ENCODE results near the gene ACTR5.
"Not testable (repeated sequence)": the region's sequence is repeated elsewhere in the genome, so short reads cannot be mapped to it uniquely, and the experiment has no call there.

ACTR5 gene

DNA sequence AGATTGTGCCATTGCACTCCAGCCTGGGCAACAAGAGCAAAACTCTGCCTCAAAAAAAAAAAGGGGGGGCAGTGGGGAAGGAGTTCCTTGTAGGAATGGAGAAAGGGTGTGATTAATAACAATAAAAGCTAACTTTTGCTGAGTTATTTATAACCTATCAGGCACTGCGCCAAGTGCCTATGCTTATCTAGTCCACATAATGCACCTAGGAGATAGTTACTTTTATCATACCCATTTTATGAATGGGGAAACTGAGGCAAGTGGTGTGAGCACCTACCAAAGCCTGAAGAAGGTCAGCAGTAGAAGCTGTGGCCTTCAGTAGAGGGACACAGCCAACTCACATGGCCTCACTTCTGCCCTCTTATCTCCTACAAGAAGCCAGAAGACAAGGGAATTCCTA, 43.7 kb downstream of the ACTR5 start:
- Histone ChIP-seq H3K9ac (ENCODE audit: low read depth, low read length) (no peak overlapping the region), H3K4me1 (ENCODE audit: insufficient read depth, low read length) (no peaks in the 10 kb centered on the region; the same call in 1 of the 2 replicates), H3K36me3 (ENCODE audit: insufficient read depth, low read length) (no peaks in the 10 kb centered on the region), H3K9me3 (ENCODE audit: control insufficient read depth, insufficient read depth, low read length) (no peaks in the 10 kb centered on the region)

DNA sequence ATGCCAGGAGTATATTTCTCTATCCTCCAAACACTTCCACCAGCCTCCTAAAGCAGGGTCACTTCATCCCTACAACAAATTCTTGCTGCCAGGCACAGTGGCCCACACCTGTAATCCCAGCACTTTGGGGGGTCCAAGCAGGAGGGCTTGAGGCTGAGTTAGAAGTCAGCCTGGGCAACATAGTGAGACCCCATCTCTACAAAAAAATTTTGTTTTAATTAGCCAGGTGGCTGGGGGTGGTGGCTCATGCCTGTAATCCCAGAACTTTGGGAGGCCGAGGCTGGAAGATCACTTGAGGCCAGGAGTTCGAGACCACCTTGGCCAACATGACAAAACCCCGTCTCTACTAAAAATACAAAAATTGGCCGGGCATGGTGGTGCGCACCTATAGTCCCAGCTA, 45.8 kb downstream of the ACTR5 start:
- not testable (repeated sequence) for H3K4me1 ChIP-seq (ENCODE audit: insufficient read depth, low read length); H3K9me3 ChIP-seq (ENCODE audit: control insufficient read depth, insufficient read depth, low read length); H3K36me3 ChIP-seq (ENCODE audit: insufficient read depth, low read length); H3K9ac ChIP-seq (ENCODE audit: low read depth, low read length)

DNA sequence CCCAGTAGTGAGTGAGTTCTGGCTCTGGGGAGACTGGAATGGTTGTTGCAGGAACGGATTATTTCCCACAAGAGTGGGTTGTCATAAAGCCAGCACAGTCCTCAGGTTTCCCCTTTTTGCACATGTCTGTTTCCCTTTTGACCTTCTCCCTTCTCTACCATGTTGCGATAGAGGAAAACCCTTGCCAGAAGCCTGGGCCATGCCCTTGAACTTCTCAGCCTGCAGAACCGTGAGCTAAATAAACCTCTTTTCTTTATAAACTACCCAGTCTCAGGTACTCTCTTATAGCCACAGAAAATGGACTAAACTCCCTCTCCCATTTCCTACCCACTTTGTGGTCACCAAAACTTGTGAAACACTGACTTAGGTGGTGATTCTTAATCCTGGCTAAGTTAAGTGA, 50.0 kb downstream of the ACTR5 start:
- H3K9ac ChIP-seq (ENCODE audit: low read depth, low read length): no peak overlapping the region
- H3K36me3 ChIP-seq (ENCODE audit: insufficient read depth, low read length): no peaks in the 10 kb centered on the region
- no peaks in the 10 kb centered on the region for H3K9me3 ChIP-seq (ENCODE audit: control insufficient read depth, insufficient read depth, low read length)
- H3K4me1 ChIP-seq (ENCODE audit: insufficient read depth, low read length): no peaks in the 10 kb centered on the region

DNA sequence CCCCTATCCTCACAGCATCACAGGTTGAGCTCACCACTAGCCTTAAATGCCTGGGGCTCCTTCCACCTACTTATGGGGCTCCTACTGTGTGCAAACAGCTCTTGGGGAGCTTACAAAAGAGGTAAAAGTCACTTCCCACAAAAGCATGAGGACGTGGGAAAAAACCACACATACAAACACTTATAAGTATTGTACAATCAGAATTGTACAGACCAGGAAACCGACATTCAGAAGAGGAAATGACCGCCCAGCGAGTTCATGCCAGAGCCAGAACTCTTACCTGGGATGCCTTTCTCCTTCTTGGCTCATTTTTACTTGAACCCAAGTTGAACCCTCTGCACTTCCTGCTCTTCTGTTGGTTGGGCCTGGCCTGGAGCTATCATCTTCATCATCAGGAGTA, 50.9 kb downstream of the ACTR5 start:
- Histone ChIP-seq H3K36me3 (ENCODE audit: insufficient read depth, low read length) (no peaks in the 10 kb centered on the region), H3K9me3 (ENCODE audit: control insufficient read depth, insufficient read depth, low read length) (no peaks in the 10 kb centered on the region), H3K9ac (ENCODE audit: low read depth, low read length) (no peak overlapping the region), H3K4me1 (ENCODE audit: insufficient read depth, low read length) (peaks cover 7% of the 10 kb centered on the region)

DNA sequence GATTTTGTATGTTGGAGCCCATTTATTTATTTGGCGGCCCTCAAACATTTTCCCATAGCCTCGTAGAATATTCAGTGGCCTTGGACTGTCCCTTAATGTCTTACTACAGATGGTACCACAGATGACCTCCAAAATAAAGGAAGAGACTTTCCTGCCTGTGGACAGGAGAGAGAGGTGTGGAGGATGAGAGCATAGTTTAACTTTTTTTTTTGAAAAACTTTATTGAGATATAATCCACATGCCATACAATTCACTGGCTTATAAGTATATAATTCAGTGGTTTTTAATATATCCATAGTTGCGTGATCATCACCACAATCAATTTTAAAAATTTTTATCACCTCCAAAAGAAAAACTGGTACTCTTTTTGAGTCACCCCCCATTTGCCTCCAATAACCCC, 52.6 kb downstream of the ACTR5 start:
- Histone ChIP-seq H3K4me1 (ENCODE audit: insufficient read depth, low read length) (peaks cover 10% of the 10 kb centered on the region), H3K9me3 (ENCODE audit: control insufficient read depth, insufficient read depth, low read length) (no peaks in the 10 kb centered on the region), H3K9ac (ENCODE audit: low read depth, low read length) (no peak overlapping the region), H3K36me3 (ENCODE audit: insufficient read depth, low read length) (no peaks in the 10 kb centered on the region)

DNA sequence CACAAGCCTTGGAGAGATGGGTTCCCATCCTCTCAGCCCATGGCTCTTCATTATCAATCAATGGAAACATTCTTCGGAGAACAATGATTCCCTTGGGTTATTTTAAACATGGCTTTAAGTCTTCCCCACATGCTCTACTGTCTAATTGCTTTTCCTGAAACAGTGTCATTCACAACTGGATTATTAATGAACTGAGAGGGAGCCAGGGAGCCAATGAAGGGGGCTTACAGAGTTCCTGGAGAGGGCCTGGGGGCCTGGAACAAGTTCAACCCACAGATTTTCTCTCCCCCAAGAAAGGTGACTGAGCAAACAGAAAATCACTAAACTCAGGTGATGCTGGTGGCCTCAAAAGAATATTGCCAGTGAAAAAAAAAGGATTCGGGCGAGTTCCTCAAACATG, 56.0 kb downstream of the ACTR5 start:
- Histone ChIP-seq H3K9me3 (ENCODE audit: control insufficient read depth, insufficient read depth, low read length) (no peaks in the 10 kb centered on the region), H3K9ac (ENCODE audit: low read depth, low read length) (no peak overlapping the region; the same call in 1 of the 2 replicates), H3K4me1 (ENCODE audit: insufficient read depth, low read length) (peaks cover 16% of the 10 kb centered on the region), H3K36me3 (ENCODE audit: insufficient read depth, low read length) (no peaks in the 10 kb centered on the region)

DNA sequence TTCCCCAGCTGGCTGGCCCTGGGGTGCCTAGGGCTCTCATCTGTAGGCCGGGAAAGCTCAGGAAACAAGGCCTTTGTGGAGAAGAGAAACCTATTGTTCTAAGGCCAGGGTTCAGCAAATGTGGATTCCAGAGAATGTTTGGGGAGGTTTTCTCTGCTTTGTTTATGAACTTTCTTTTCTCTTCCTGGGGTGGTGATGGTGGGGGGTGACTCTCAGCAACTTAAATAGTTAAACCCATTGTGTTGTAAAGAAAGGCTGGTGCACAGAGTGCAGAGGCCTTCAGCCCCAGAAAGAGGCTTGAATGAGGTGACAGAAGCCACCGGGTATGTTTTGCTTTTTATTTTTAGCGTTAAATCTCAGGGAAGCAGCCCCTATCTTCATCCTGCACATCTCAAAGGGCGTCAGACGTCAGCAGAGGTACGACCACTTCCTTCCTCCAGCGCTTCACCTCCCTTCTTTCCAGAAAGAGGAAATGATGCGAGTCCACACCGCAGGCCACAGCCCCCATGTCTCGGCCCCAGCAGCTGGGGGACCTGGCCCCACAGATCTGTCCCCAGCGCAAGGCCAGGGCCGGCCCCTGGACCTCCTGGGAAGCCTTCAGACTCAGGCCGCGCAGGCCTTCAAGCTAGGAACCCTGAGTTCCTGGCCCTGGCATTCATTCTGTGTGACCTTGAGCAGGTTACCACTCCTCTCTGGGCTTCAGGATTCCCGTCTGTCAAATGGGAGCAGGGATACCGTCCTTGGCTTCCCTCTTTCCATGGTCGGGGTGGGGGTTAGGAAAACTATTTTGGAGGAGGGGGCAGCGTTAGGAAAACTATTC, 56.6 kb downstream of the ACTR5 start:
- H3K9ac ChIP-seq (ENCODE audit: low read depth, low read length): peak overlapping the region; percentile 81
- H3K36me3 ChIP-seq (ENCODE audit: insufficient read depth, low read length): no peaks in the 10 kb centered on the region
- H3K9me3 ChIP-seq (ENCODE audit: control insufficient read depth, insufficient read depth, low read length): no peaks in the 10 kb centered on the region
- peaks cover 18% of the 10 kb centered on the region for H3K4me1 ChIP-seq (ENCODE audit: insufficient read depth, low read length)

DNA sequence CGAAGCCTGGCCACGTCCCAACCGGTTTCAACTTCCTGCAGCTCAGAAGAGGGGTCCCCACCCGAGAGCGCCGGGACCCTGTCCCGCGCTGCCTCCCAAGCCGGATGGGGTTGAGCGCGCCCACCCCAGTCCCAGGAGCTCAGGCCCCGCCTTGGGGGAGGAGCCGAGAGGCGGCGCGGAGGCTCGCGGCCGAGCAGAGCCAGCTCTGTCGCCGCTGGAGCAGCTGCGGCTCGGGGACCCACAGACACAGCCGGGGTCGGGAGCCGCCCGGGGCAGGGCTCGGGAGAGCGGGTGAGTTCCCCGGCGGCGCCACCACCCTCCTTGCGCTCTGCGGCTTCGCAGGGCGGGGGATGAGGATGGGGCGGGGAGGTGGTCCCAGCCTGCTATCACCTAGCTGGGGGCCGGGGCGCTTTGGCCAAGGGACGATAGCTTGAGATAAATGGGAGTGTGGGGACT, 57.3 kb downstream of the ACTR5 start, which contains the start of gene PPP1R16B:
TSS of gene PPP1R16B (plus strand) at position 196 of the 456 bp plus-strand sequence. CDS start 30,229 bp downstream, outside the sequence.
- peak within 1 kb of the TSS; percentile 81 for H3K9ac ChIP-seq (ENCODE audit: low read depth, low read length)
- H3K36me3 ChIP-seq (ENCODE audit: insufficient read depth, low read length): no peaks in the 10 kb centered on the region
- no peaks in the 10 kb centered on the region for H3K9me3 ChIP-seq (ENCODE audit: control insufficient read depth, insufficient read depth, low read length)
- peaks cover 18% of the 10 kb centered on the region for H3K4me1 ChIP-seq (ENCODE audit: insufficient read depth, low read length)

DNA sequence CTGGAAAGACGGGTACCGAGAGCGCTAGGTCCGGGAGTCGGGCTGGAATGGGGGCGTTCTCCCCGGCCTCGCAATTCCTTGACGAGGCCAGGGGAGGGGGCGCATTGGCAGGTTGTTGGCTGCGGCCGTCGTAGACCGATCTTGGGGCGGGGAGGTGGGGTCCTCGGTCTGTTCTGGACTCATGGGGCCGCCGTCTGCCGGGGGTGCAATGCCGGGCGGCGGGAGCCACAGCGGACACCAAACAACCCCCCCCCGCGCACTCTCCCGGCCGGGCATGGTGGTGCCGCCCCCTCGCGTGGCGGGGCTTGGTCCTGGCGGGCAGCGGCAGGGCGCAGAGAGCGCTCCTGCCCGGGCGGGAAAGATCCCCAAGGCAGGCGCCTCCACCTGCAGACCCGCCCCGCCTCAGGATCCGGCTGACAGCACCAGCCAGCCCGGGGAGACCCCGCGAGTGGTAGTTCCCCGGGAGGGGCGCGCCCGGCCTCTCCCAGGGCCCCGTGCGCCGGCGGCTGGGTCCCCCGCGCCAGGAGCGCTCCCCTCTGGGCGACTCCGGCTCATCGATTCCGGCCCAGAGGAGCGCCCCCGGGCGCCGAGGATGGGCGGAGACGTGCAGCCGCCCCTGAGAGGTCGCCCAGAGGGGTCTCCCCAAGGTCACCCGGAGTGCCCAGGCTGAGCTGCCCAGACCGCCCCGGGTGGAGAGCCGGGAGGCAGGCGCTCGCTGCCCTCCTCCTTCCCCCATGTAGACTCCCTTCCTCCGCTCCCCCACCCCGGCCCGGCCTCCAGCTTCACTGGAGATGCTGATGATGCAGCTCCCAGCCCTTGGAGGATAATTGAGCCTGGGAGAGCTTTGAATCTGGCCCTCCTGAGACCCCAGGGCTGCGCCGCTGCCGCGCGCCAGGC, 57.9 kb downstream of the ACTR5 start:
- Histone ChIP-seq H3K4me1 (ENCODE audit: insufficient read depth, low read length) (peaks cover 18% of the 10 kb centered on the region), H3K9me3 (ENCODE audit: control insufficient read depth, insufficient read depth, low read length) (no peaks in the 10 kb centered on the region), H3K36me3 (ENCODE audit: insufficient read depth, low read length) (no peaks in the 10 kb centered on the region), H3K9ac (ENCODE audit: low read depth, low read length) (peak overlapping the region; percentile 81)

DNA sequence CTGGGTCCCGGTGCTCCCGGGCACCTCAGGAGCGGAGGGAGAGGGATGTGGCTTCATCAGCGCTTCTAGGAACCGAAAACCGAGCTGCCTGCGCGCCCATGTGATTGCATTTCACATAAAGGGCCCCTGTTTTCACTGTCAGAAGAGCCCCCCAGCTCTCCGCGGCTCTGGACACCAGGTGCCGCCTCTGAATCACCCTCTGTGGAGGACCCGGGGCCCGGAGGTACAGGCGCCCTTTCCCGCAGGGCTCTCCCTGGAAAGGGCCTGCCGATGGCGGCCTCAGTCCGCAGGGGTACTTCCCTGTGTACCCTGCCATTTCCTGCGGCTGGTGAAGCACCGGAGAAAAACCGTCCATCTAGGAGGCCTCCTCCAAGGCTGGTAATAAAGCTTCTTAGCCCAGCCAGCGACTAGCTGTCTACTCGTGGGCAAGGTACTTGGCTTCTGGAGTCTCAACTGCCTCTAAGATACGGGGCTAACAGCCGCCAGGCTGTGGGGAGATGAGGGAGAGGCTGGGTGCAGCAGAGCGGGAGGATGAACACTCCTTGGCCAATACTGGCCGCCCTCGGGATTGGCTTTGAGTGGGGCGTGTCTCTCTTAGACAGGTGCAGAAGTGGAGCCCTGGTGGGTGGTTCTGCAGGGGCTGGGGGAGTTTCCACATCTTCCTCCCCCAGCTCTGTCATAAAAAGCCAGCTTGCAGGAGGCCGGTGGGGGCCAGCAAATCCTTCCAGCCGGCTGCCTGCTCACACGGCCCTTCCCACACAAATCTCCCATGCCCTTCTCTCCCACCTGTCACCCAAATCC, 58.8 kb downstream of the ACTR5 start:
- Histone ChIP-seq H3K9ac (ENCODE audit: low read depth, low read length) (peak overlapping the region; percentile 81; the same call in 1 of the 2 replicates), H3K36me3 (ENCODE audit: insufficient read depth, low read length) (no peaks in the 10 kb centered on the region), H3K9me3 (ENCODE audit: control insufficient read depth, insufficient read depth, low read length) (no peaks in the 10 kb centered on the region), H3K4me1 (ENCODE audit: insufficient read depth, low read length) (peaks cover 18% of the 10 kb centered on the region)

DNA sequence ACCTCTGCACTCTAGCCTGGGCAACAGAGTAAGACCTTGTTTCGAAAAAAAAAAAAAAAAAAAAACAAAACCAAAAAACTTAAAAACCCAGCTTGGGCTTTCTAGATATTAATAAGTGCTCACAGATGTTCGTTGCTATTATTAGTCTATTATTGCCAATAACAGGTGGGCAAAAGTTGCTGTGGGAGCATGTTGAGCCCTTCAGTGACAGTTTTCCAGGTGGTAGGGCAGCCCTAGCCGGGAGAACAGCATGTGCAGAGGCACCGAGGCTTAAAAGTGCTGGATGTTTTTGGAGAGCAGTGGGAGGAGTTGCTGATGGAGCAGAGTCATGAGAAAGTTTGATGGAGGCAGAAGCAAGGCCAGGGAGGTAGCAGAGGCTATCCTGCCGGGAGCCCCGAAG, 61.7 kb downstream of the ACTR5 start:
- H3K4me1 ChIP-seq (ENCODE audit: insufficient read depth, low read length): peaks cover 22% of the 10 kb centered on the region; the same call in 1 of the 2 replicates
- H3K36me3 ChIP-seq (ENCODE audit: insufficient read depth, low read length): no peaks in the 10 kb centered on the region
- H3K9me3 ChIP-seq (ENCODE audit: control insufficient read depth, insufficient read depth, low read length): no peaks in the 10 kb centered on the region
- H3K9ac ChIP-seq (ENCODE audit: low read depth, low read length): no peak overlapping the region

DNA sequence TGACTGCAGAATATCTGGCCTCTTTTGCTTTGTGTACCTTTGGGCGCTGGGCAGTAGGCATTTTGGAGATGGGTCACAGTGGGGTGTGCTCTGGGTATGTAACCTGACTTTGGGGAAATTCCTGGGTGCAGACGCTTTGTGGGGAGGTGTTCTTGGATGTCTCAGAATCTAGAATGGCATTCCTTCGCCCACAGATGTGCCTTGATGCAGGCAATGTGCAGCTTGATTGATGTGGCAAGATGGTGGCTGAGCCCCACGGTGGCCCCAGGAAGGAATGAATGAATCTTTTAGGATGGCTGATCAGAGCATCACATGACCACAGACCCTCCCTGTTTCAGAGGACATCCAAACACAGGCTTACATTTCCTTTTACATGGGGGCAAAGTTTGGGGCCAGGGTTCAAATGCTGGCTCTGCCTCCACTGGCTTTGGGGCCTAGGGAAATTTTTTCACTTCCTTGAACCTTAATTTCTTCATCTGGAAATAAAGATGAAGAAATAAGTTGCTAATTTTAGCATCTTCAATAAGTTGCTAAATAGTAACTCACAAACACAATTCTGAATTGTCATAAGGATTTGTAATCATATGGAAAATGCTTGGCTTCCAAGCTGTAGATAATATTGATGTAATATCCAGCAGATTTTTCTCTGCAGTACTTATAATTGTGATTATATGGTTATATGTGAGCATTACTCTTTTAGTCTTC, 62.8 kb downstream of the ACTR5 start:
- Histone ChIP-seq H3K4me1 (ENCODE audit: insufficient read depth, low read length) (peaks cover 22% of the 10 kb centered on the region; the same call in 1 of the 2 replicates), H3K9me3 (ENCODE audit: control insufficient read depth, insufficient read depth, low read length) (no peaks in the 10 kb centered on the region), H3K9ac (ENCODE audit: low read depth, low read length) (no peak overlapping the region), H3K36me3 (ENCODE audit: insufficient read depth, low read length) (no peaks in the 10 kb centered on the region)

DNA sequence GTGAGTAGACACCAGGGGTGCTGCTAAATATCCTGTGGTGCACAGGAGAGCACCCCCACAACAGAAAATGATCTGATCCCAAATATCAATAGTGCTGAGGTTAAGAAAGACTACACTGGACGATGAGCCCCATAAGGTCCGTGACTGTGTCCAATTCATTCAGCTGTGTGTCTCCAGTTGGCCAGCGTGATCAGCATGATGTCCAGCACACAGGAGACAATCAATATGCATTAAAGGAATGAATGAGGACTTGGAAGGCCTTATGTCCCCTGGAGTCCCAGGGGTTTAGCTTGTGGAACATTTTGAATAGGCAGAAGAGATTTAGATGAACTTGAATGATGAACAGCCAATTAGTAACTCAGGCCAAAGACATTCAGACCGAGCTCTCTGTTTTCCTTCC, 63.5 kb downstream of the ACTR5 start:
- peaks cover 22% of the 10 kb centered on the region; the same call in 1 of the 2 replicates for H3K4me1 ChIP-seq (ENCODE audit: insufficient read depth, low read length)
- no peaks in the 10 kb centered on the region for H3K36me3 ChIP-seq (ENCODE audit: insufficient read depth, low read length)
- H3K9me3 ChIP-seq (ENCODE audit: control insufficient read depth, insufficient read depth, low read length): no peaks in the 10 kb centered on the region
- no peak overlapping the region for H3K9ac ChIP-seq (ENCODE audit: low read depth, low read length)
